ENCODE data around the gene GNAO1. TPM values are rescaled to one million over a fixed set of nuclear protein-coding genes. Genes with fewer than 3 reads are reported as not detected.
"Not testable (repeated sequence)": the region's sequence is repeated elsewhere in the genome, so short reads cannot be mapped to it uniquely, and the experiment has no call there.

Gene GNAO1
- total RNA-seq, 4 donors from 2014 or later, result 0.50 to 1.5 (median 0.66) TPM

DNA sequence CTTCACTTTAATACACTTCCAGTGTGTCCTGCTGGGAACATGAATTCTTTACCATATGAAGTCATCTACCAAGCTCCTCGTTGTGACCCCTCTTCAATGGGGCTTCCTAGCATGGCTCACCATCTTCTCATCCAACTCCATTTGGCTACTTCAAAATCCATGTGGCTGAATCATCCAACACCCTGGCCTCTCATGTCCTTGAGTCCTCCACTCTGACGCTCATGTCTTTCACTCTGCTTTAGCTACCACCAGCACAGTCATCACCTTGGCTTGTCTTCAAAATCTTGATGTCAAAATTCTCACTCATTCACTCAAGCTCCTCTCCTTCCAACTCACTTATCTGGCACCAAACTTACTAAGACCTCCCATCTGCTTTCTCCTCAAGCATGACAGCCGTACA is 198.3 kb downstream of the GNAO1 start:
- Histone ChIP-seq H3K27ac (no peak overlapping the region), H3K4me1 (no peaks in the 10 kb centered on the region), H3K9me3 (no peaks in the 10 kb centered on the region), H3K4me3 (no peak overlapping the region), H3K27me3 (no peaks in the 10 kb centered on the region), H3K36me3 (peaks cover 0 to 98% (median 34%) of the 10 kb centered on the region in 3 donors)
- DNase-seq, result no peak
- 83 to 93% methylated on average over 3 of the region's 3 CpGs for WGBS, 2 donors
- no peak for TF ChIP-seq POLR2A (IDR thresholded peaks at IDR 0.05)
- TF ChIP-seq, protein P1, sequence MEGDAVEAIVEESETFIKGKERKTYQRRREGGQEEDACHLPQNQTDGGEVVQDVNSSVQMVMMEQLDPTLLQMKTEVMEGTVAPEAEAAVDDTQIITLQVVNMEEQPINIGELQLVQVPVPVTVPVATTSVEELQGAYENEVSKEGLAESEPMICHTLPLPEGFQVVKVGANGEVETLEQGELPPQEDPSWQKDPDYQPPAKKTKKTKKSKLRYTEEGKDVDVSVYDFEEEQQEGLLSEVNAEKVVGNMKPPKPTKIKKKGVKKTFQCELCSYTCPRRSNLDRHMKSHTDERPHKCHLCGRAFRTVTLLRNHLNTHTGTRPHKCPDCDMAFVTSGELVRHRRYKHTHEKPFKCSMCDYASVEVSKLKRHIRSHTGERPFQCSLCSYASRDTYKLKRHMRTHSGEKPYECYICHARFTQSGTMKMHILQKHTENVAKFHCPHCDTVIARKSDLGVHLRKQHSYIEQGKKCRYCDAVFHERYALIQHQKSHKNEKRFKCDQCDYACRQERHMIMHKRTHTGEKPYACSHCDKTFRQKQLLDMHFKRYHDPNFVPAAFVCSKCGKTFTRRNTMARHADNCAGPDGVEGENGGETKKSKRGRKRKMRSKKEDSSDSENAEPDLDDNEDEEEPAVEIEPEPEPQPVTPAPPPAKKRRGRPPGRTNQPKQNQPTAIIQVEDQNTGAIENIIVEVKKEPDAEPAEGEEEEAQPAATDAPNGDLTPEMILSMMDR (IDR thresholded peaks at IDR 0.05), result no peak
- intact Hi-C loops (cut with DNase I), result no loop called here

DNA sequence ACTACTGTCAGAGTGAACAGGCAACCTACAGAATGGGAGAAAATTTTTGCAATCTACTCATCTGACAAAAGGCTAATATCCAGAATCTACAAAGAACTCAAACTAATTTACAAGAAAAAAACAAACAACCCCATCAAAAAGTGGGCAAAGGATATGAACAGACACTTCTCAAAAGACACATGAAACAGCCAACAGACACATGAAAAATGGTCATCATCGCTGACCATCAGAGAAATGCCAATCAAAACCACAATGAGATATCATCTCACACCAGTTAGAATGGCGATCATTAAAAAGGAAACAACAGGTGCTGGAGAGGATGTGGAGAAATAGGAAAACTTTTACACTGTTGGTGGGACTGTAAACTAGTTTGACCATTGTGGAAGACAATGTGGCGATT is 205.4 kb downstream of the GNAO1 start:
- H3K27me3 ChIP-seq, result not testable (repeated sequence)
- peaks cover 0 to 68% (median 10%) of the 10 kb centered on the region in 3 donors for H3K36me3 ChIP-seq
- WGBS, 2 donors, result 77 to 86% methylated on average over 3 of the region's 3 CpGs

DNA sequence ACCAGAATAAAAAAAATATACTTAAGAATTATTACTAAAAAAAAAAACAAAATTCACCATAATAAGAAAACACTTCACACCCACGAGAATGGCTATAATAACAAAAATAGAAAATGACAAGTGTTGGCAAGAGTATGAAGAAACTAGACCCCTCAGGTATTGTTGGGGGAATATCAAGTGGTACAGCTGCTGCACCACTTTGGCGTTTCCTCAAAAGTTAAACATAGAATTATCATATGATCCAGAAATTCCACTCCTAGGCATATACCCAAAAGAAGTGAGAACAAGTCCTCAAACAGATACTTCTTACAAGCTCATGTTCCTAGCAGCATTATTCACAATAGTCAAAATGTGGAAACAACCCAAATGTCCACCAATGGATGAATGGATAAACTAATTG is 207.8 kb downstream of the GNAO1 start:
- DNase-seq, result no peak
- Histone ChIP-seq H3K27ac (no peak overlapping the region), H3K27me3 (no peaks in the 10 kb centered on the region), H3K9me3 (no peaks in the 10 kb centered on the region), H3K4me3 (no peak overlapping the region), H3K4me1 (no peaks in the 10 kb centered on the region), H3K36me3 (peaks cover 6 to 68% (median 23%) of the 10 kb centered on the region in 3 donors)
- TF ChIP-seq, protein P1 (IDR thresholded peaks at IDR 0.05), result no peak
- TF ChIP-seq POLR2A (IDR thresholded peaks at IDR 0.05), result no peak
- 63% methylated on average over 2 of the region's 2 CpGs for WGBS, 2 donors
- intact Hi-C loops (cut with DNase I), result no loop called here

More for the DNA sequence above, 205.4 kb downstream of the GNAO1 start:
- H3K4me1 ChIP-seq; DNase-seq; H3K4me3 ChIP-seq; H3K27ac ChIP-seq; intact Hi-C loops (cut with DNase I); H3K9me3 ChIP-seq: not testable (repeated sequence)

DNA sequence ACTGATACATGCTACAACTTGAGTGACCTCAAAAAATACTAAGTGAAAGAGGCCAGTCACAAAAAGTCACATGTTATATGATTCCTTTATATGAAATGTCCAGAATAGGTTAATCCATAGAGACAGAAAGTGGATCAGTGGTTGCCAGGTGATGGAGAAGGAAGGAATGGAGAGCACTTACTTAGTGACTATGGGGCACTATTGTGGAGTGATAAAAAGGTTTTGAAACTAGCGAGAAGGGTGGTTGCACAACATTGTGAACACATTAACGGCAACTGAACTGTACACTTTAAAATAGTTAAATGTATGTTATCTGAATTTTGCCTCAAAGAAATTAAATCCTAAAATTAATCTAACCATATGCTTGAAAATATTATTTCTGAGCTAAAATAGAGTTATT is 208.2 kb downstream of the GNAO1 start:
- 91 to 92% methylated on average over 2 of the region's 2 CpGs for WGBS, 2 donors
- Histone ChIP-seq H3K4me1 (no peaks in the 10 kb centered on the region), H3K27me3 (no peaks in the 10 kb centered on the region), H3K4me3 (no peak overlapping the region), H3K36me3 (peaks cover 6 to 68% (median 27%) of the 10 kb centered on the region in 3 donors), H3K27ac (no peak overlapping the region), H3K9me3 (no peaks in the 10 kb centered on the region)
- no peak for DNase-seq
- intact Hi-C loops (cut with DNase I), result no loop called here
- TF ChIP-seq, protein P1 (IDR thresholded peaks at IDR 0.05), result no peak
- TF ChIP-seq POLR2A (IDR thresholded peaks at IDR 0.05), result no peak

DNA sequence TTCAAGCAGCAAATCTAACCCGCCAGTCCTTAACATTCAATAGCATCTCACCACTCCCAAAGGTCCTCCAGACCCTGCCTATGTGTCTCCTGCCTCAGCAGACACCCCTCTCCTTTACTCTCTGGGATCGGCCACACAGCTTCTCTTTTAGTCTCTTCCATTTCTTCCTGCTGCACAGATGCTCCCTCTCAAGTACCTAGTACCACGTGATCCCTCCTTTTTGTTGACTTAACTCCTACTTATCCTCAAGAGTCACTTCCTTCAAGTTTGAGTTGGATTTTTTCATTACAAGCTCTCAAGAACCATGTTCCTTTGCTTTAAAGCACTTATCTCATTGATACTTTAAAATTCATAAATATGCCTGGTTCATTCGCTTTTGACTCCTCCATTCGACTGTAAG is 209.2 kb downstream of the GNAO1 start:
- Histone ChIP-seq H3K36me3 (peaks cover 6 to 78% (median 31%) of the 10 kb centered on the region in 3 donors), H3K4me3 (no peak overlapping the region), H3K4me1 (no peaks in the 10 kb centered on the region), H3K27ac (no peak overlapping the region), H3K9me3 (no peaks in the 10 kb centered on the region), H3K27me3 (no peaks in the 10 kb centered on the region)
- DNase-seq, result no peak
- TF ChIP-seq, protein P1 (IDR thresholded peaks at IDR 0.05), result no peak
- TF ChIP-seq POLR2A (IDR thresholded peaks at IDR 0.05), result no peak
- intact Hi-C loops (cut with DNase I), result no loop called here
- 68 to 84% methylated on average over 5 of the region's 5 CpGs for WGBS, 2 donors

DNA sequence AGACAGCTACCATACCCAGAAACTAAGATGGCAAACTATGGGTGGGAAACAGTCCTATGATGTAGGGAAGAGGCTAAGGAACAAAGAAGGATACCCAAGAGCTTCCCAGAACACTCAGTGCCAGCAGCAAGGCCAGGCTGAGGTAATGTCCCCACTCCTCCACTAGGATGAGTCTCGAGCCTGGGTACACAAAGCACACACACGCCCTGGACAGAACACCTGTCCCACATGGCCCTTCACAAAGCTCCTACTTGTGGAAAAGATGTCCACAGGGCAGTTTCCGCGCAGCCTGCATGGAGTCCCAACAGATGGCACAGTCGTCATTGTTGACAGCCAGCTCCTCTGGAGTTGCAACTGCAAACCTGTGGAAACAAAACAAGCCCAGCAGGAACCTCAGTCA is 210.2 kb downstream of the GNAO1 start:
- DNase-seq, result no peak
- Histone ChIP-seq H3K4me3 (no peak overlapping the region), H3K27me3 (no peaks in the 10 kb centered on the region), H3K36me3 (peaks cover 6 to 81% (median 31%) of the 10 kb centered on the region in 3 donors), H3K27ac (no peak overlapping the region), H3K4me1 (no peaks in the 10 kb centered on the region), H3K9me3 (no peaks in the 10 kb centered on the region)
- 88 to 96% methylated on average over 5 of the region's 5 CpGs for WGBS, 2 donors
- intact Hi-C loops (cut with DNase I), result no loop called here
- TF ChIP-seq, protein P1 (IDR thresholded peaks at IDR 0.05), result peak in 2 of 6 experiments; percentile 17 to 53
- no peak for TF ChIP-seq POLR2A (IDR thresholded peaks at IDR 0.05)

All from esophagus squamous epithelium (tissue), 5 donors.